Right lobe of liver (tissue), 4 donors: ENCODE results near the gene CDYL.

Source experiments
- CTCF ChIP-seq, 4 donors: fragments of 200-600 bp in 3 of 4; fragments of 450-650 bp in 1 of 4; IDR thresholded peaks; one replicate each; pipeline versions ENCODE4 v1.5.1 to v1.8.0; 2016 to 2022; ENCODE audit warnings: antibody characterized with exemption in 4 of 4, mild to moderate bottlenecking in 2 of 4
- POLR2A ChIP-seq: fragments of 450-650 bp; IDR thresholded peaks from one replicate; pipeline ENCODE4 v1.6.1; 2017; ENCODE audit warnings: antibody characterized with exemption, mild to moderate bottlenecking
- donor health status: DM: no; HTN: no; CAD: no.
- donor health status: DM: no; HTN: no; CAD: no.
- donor health status: DM: no; HTN: yes; CAD: no.

GRCh38 chr6:4950076-4950475 lies 173.9 kb downstream of the CDYL start:
- no peak for TF ChIP-seq CTCF (IDR thresholded peaks at IDR 0.05)
- TF ChIP-seq POLR2A: no peak
